AG08395 (cell line): ENCODE measurements around the gene PRKAR2A.
"Not testable (repeated sequence)": the region's sequence is repeated elsewhere in the genome, so short reads cannot be mapped to it uniquely, and the experiment has no call there.

Experiments
- DNase-seq: peaks from one replicate; pipeline ENCODE4 v3.0.0; 2012; ENCODE audit warnings: mixed read lengths, low spot score

Gene PRKAR2A

DNA sequence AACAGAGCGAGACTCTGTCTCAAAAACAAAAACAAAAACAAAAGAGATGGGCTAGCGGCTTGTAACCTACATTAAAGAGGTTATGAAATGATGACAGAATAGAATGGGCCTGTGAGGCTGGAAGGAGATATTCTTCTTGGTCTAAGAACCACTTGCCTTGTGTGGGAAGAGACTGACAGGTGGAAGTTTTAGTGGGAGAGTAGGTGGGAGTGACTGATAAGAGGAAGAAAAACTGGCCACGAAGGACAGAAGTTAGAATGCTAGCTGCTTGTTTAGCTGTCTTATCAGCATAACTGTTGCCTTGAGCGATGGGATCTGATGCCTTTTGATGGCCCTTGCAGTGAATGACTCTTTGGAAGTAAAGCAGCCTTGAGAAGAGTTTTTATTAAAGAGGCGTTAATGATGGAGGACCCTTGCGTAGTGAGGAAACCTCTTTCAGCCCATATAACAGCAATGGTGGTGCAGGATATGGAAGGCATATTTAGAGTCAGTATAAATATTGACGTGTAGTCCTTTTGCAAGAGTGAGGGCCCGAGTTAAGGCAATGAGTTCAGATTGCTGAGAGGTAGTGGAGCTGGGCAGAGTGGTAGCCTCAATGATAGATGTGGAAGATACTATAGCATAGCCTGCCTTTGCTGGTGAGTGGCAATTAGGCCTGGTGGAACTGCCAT lies 122.4 kb downstream of the PRKAR2A start:
- not testable (repeated sequence) for DNase-seq

DNA sequence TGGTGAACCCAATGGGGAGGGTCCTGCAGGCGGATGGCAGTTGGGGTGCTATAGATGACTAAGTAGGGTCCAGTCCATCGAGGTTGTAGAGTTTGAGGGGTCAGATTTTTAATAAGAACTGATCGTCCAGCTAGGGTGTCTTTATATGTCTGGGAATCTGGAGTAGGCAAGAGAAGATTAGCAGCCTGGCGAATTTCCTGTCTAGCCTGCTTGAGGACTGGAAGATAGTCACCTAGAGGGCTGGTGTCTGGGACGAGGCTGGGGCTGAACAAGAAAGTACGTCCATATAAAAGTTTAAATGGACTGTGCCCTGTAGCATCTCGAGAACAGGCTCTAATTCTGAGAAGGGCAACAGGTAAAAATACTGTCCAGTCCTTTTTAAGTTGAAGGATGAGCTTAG lies 123.9 kb downstream of the PRKAR2A start:
- DNase-seq: no peak

DNA sequence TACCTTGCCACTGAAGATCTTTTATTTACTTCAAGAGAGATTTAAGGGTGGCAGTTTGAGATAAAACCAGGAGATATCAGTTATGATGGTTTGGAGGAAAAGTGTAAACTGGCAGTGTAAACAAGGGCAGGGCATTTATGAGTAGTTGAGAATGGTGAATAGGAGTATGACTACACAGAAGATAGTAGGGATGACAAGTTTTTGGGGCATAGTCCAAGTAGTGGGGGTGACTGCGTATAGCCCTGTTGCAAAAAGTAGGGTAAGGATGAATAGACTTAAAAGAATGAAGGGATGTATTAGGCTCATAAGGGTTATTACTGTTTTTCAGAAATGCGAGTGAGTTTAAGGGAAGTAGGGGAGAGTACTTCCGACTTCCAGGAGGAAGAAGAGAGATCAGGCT lies 124.4 kb downstream of the PRKAR2A start:
- not testable (repeated sequence) for DNase-seq

DNA sequence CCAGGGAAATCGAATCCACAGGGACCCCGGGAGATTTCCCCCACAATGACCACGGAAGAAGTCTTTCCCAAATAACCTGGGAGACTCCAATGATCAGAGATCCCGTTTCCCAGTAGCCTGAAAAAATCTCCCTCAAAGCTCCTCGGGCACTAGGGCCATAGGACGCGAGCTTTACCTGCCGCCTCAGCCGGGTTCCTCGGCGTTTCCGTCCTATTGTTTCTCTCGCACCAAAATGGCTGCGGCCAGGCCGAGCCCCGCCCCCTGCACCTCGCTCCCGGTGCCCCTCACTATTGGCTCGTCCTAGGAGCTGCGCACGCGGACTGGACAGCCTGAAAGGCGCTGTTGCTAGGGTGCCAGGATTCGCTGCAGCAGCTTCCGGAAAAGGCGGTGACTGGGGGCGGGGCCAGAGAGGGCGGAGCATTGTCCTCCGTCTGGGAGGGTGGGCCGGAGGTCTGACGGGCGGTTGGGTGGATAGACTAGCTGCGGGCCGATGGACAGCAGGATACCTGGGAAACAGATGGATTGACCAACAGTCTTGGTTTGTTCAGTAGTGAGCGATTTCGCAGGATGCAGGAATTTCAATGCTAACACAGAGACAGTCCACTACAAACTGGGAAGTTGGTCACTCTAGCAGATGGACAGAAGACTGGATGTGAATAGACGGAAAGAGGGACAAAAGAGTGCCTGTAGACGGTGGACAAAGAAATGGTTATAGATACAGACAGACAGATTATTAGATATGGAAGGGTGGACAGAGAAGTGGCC lies 130.5 kb downstream of the PRKAR2A start, which contains the start of gene IP6K2:
Gene IP6K2, minus strand, starts transcription at position 240 of the 765 bp plus-strand sequence. CDS start 21,930 bp downstream, outside the sequence.
- peak; percentile 99 for DNase-seq

DNA sequence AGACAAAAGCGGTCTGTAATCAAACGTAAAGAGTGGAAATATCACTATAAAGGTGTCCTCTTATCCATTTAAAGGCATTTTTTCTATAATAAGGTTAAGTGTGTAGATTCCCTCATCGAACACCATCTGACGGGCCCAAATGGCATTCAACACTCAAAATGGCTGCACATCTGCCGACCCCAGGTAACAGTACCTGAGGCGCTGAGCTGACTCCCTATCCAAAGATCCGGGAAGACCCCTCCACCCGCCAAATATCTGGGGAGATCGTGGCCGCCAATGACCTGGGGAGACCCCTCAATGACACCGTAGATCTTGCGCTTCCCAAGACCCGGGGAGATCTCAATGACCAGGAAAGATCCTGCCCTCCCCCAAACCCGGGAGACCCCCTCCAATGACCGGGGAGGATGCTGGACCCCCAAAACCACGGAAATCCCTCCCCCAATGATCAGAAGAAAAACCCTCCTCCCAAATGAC lies 131.1 kb downstream of the PRKAR2A start:
- DNase-seq: no peak

DNA sequence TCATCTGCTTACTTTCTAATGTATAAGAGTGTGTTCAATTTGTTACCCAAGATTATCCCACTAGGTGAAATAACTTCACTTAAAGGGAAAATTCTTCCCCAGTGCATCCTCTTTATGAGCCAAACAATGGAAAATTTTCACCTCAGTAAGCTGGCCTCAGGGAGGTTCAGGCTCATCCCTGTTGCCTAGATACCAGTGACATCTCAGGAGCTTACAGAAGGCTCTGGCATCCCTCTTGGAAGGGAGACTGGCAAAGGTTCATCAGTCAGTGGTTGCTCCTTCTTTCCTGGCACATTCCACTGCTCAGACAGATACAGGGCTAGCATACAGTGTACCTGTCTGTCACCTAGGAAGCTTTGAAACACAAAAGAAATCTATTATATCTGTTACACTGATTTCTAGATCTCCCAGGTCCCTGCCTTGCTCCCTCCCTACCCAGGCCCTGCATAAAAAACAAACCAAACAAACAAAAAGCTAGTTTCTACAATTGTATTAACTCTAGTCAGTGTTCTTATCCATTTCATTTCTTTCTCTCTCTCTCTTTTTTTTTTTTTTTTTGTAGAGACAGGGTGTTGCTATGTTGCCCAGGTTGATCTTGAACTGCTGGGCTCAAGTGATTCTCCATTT lies 132.4 kb downstream of the PRKAR2A start:
- DNase-seq: peak; percentile 57

DNA sequence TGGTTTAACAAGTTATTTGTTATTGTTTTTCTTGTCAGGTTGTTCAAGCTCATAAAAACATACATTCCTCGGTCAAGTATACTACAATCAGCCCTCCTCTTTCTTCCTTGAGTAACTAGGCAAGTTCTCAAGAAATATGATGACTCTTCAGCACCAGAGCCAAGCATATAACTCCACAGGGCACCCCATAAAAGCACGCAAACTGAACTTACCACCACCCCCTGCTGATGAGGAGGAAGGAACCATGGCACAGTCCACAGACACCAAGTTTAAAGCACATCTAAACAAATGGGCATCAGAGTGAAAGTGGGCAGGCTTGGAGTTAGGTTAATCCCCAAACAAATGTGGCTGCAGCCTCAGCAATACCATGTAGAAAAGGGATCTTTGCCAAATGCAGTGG lies 135.9 kb downstream of the PRKAR2A start:
- DNase-seq: no peak

DNA sequence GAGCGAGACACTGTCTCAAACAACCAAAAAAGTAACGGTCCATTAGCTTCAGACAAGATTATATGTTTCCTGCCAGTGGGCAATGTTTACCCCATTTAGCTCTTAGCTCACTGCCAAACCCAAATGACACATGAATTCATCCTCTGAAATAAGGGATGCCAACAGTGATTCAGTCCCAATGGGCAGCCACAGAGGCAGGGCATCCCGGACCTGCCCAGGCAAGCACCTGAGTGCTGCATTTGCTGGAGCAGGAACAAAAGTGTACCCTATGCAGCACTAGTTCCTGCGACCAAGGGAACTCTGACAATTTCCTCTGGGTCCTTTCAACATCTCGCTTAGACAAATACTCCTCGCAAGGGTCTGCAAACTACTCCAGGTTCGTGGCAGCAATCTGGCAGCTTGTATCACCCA lies 138.6 kb downstream of the PRKAR2A start:
- no peak for DNase-seq

DNA sequence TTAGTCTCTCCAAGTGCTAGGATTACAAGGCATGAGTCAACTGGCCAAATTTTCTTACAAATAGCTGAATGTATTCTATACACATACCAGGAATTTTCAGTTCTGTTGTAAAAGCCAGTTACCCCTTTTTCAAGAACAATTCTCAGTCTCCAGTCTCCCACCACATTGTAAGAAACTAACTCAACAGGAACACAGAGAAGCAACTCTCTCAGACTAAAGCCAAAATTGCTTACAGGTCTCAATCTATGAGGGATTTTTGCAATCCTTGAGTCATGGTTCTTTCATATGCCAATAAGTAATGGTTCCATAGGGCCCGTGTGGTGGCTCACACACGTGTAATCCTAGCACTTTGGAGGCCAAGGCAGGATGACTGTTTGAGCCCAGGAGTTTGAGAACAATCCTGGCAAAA lies 139.2 kb downstream of the PRKAR2A start:
- peak; percentile 37 for DNase-seq

DNA sequence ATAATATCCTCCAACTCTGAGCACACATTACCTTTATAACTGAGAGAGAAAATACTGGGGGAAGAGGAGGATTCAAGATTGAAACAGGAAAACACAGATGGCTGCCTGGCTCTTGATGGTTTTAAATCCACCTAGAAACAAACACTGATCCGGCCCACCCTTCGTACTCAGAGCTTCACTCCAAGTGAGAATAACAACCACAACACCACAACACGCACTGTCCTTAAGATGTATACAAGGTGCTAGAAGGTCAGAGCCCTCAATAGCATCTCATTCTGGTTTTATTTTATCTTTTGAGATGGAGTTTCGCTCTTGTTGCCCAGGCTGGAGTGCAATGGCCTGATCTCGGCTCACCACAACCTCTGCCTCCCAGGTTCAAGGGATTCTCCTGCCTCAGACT lies 140.5 kb downstream of the PRKAR2A start:
- DNase-seq: no peak

DNA sequence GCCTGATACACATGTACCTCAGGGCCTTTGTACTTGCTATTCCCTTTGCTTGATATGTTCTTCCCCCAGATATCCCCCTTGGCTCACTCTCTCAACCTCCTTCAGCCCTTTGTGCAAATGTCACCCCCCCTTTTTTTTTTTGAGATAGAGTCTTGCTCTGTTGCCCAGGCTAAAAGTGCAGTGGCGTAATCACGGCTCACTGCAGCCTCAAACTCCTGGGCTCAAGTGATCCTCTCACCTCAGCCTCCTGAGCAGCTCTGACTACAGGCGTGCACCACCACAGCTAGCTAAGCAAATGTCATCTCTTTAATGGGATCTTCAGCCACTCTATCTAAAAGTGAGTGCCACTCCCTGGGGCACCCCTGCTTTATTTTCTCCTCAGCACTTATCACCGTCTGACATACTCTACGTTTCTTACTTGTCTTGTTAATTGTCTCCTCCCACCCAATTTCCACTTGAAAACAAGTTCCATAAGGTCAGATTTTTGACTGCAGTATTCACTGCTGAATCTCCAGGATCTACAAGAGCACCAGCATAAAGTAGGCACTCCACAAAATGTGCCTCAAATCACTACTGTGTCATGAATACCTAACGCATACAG lies 145.3 kb downstream of the PRKAR2A start:
- no peak for DNase-seq

DNA sequence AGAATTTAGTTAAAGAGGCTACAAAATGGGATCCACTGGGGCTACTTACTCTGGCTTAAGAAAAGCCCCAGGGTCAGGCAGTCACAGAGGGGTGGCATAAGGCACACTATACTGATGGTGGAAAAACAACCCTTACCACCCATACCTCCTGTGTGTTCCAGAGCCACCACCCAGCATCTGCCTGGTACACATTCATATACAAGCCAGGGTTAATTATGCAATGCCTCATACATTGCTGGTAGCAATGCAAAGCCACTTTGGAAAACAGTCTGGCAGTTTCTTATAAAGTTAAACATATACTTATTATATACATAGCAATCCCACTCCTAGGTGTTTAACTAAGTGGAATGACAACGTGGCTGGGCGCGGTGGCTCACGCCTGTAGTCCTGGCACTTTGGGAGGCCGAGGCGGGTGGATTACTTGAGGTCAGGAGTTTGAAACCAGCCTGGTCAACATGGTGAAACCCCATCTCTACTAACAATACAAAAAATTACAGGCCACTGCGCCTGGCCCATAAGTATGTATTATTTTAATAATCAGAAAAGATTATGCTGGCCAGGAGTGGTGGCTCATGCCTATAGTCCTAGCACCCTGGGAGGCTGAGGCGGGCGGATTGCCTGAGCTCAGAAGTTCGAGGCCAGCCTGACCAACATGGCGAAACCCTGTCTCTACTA lies 146.8 kb downstream of the PRKAR2A start:
- no peak for DNase-seq

DNA sequence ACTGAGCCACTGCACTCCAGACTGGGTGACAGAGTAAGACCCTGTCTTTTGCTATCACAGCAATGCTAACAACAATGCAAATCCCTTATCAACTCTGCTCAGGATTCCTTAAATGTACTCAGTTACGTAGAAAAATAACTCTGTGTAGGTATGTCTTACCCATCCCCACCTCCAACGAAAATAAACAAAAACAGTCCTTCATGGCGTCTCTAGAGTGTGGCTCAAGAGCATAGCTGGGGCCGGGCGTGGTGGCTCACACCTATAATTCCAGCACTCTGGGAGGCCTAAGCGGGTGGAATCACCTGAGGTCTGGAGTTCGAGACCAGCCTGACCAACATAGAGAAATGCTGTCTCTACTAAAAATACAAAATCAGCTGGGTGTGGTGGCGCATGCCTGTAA lies 148.8 kb downstream of the PRKAR2A start:
- no peak for DNase-seq

DNA sequence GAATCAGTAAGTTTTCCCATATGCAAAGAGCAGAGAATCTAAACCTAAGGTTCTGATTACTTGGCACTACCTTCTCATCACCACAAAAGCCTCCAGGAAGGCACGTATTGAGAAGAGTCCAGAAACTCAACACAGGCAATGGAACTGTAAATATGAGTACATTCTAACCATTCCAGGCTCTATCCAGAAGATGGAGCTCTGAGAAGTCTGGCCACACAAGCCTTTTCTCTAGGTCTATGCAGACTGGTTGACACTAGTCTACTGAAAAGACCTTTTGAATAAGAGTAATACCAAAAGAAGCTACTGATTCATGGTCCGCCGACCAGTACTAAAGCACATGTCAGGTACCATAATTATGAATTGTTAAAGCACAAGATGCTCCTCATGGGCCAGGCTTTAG lies 149.7 kb downstream of the PRKAR2A start:
- DNase-seq: no peak

DNA sequence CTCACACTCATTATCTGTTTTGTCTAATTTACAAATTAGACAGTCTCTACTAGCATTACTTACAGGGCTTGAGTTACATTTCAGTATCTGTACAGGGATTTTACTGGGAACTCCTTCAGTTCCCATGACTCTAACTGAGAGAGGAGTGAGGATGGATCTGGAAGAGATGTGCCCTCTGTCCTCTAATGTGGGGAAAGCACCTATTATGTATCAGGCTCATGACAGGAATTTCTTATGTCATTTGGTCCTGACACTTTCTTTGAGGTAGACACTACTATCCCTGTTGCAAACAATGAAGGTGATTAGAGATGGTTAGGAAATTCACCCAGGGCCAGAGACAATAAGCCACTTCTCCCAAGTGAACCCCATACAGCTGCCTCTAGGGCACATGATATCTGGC lies 151.1 kb downstream of the PRKAR2A start:
- no peak for DNase-seq
